ENCODE measurements around the gene WDR91.
"Not testable (repeated sequence)": the region's sequence is repeated elsewhere in the genome, so short reads cannot be mapped to it uniquely, and the experiment has no call there.

Gene WDR91

DNA sequence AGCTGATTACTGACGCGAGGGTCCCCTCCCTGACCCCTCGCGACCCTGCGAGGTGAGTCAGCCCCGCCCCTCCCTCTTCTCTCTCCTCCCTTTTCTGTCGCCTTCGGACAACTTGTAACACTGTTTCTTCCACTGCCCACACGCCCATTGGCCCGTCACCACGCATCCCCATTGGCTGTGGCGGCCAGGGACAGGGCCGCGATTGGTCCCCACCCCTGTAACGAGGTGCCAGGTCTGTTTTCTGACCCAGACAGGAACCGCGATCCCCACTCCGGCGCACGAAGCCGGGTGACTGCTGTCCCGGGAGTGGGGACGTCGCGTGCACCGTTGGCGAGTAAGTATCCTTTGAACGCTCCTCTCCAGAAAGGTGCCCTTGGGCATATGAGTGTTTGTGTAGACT lies 22.2 kb upstream of the WDR91 start, which contains the start of gene STRA8:
TSS of gene STRA8 (plus strand) at position 269 of the 400 bp plus-strand sequence. CDS start 6,687 bp downstream, outside the sequence.
- no peak for DNase-seq

DNA sequence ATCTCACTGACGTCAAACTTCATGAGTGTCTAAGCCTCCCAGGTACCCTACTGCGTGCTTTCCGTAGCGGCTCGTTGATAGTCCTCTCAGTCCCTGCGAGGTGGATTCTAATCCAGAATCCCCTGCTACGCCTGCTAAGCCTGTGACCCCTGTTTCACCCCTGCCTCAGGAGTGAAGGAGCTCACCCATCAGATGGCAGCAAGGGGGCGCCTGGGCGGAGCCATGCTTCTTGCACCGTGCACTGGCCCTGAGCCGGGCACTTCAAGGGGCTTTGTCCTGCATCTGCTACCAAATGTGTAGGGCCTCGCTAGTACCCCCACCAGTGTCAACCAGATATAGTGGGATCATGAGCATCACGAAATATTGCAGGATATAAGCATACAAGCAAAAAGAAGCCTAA lies 21.4 kb upstream of the WDR91 start:
- DNase-seq: no peak

DNA sequence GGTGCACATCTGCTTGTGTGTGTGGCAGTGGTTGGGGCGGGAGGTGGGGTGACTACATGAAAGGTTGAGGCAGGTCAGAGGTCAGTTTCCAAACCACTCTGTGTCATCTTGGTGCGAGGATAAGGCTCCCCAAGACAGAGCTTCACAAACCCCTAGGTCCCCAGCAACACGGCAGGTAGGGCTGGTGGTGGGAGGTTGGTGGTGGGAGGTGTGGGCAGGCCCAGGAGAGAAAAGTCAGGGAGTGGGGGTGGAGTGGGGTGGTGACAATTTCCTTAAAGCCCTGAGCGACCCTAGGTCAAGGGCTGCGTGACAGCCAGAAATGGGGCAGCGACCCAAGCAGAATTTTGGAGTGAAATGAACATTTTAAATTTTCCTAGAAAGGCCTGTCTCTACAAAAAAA lies 20.8 kb upstream of the WDR91 start:
- DNase-seq: no peak

DNA sequence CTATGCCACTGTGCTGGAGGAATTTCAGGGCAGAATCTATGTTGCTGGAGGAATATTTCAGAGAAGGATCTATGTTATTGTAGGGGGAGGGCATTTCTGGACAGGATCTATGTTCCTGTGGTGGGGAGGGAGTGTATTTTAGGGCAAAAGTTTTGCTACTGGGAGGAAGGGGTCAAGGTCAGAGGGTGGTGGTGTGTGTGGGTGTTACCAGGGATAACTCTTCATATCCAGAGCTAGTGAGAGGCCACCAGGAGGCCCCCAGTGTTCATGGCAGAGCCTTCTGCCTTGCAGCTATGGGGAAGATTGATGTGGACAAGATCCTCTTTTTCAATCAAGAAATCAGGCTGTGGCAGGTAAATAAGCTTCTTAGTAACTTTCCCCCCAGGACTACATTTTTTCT lies 20.4 kb upstream of the WDR91 start:
- DNase-seq: no peak

DNA sequence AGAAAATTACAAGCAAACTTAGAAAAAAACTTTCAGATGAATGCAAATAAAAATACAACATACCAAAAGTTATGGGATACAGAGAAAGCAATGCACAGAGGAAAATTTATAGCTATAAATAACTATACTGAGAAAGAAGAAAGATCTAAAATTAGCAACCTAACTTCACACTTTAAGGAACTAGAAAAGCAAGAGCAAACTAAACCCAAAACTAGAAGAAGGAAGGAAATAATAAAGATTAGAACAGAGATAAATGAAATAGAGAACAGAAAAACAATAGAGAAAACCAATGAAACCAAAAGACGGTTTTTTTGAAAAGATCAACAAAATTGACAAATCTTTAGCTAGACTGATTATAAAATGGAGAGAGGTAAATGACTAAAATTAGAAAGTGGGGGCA lies 12.7 kb upstream of the WDR91 start:
- DNase-seq: no peak

DNA sequence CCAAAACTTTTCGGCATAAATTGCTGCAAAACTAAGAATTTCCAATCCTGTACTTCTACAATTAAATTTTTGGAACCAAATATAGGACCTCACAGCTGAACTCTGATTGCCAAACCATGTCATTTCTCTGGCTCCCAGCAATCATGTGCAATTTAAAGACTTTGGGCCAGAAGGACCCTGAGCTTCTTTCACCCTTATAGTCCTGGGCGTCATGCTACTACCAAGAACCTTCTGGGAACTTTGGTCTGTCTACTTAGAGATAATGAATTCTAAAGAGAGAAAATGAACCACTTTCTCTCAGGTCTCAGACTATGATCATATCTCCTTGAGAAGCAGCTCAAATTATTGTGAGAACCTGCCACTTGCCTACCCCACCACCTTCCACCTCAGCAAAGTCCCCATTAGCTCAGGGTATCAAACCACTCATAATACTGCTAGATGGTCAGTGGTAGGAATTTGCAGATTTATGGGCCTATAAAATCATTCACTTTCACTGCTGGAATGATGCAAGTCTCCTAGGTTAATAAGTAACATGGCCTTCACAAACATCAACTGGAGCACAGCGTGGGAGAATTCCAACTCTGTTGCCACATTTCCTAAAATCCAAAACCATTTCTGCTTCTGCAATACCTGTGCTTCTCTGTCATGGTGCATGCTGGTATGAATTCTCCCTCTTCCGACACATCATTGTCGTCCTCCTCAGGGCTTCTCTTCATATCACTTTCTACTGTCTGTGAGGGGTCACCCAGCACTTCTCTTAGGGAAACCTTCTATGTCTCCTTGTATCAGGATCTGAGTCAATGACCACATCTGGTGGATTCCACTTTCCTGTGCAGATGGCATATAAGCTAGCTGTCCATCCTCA lies 6.6 kb upstream of the WDR91 start:
- DNase-seq: no peak

DNA sequence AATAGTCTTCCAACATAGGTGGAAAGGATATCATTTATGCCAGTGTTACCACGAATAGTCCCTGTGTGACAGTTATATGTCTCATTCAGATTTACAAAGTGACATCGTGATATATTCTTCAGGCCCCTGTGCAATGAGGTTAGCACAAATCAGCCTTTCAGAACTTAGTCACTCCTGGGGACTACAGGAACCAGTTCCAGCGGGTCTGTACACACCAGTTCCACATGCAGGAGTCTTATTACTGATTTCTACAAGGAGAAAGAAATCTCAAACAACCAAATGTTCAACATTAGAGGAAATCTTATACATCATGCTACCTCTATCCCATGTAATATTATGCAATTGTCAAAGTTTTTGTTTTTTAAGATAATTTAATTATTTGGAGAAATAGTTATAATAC lies 4.4 kb upstream of the WDR91 start:
- DNase-seq: no peak

DNA sequence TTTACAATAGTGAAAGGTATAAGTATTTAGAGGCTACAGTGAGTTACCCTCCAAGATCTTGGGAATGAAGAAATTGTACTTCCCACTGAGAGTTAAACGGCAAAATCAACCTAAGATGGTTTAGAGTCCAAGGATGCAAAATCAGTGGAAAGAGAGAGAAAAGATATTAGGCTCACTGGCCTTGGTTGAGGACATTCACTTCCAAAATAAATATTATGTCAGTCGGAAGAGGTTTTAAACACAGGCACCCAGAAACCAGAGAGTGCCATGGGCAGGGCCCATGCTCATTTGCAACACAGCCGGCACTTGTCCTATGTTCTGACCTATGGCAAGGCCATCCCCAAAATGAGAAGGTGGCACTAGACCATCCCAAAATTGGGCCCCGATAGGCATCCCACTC lies 3.9 kb upstream of the WDR91 start:
- no peak for DNase-seq

DNA sequence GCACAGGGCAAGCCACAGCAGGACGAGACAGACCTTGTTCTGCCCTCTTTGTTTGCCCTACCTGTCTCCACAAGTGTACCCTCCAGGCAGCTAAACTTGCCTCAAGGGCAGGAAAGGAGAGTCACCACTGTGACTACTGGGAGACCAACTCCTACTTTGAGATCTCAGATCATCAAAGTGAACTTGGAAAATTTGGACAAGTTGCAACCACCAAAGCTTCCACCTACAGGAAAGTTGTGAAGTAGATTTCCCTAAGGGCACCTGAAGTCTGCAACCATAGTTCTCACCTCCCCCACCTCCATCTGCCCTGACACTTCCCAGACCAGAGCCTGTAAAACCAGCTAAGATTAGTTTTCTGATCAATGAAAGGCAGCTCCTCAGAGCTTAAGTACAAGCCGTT lies 2.5 kb upstream of the WDR91 start:
- no peak for DNase-seq

DNA sequence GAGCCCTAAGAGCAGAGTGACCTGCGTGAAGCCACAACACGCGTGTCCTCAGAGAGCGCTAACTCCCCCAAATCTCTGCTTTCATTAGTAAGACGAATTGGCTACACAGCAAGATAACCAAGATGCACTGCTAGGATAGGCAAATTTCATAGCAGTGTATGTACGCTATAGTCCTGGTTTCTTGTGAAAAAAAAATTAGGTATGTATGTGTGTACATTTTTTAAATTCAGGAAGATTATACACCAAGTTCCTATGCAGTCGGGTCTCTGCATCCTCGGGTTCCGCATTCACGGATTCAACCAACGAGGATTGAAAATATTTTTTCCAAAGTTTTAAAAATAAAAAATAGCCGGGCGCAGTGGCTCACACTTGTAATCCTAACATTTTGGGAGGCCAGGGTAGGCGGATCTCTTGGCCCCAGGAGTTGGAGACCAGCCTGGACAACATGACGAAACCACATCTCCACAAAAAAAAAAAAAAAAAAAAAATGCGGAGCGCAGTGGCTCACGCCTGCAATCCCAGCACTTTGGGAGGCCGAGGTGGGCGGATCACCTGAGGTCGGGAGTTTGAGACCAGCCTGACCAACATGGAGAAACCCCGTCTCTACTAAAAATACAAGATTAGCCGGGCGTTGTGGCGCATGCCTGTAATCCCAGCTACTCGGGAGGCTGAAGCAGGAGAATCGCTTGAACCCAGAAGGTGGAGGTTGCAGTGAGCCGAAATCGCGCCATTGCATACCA lies 790 bp upstream of the WDR91 start:
- DNase-seq: not testable (repeated sequence)

DNA sequence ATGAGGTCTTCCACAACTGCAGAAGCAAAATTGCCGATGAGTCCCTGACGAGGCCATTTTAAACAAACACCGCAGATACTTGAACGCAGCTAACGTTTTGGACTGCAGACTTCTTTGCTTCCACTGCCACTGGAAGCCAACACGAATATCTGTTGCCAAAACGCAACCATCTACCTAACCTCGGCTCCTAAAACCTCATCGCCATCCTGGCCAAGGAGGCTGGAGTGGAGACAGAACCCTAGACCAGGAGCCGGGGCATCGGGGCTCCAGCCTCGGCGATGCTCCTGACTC lies 493 bp downstream of the WDR91 start:
- DNase-seq: no peak

DNA sequence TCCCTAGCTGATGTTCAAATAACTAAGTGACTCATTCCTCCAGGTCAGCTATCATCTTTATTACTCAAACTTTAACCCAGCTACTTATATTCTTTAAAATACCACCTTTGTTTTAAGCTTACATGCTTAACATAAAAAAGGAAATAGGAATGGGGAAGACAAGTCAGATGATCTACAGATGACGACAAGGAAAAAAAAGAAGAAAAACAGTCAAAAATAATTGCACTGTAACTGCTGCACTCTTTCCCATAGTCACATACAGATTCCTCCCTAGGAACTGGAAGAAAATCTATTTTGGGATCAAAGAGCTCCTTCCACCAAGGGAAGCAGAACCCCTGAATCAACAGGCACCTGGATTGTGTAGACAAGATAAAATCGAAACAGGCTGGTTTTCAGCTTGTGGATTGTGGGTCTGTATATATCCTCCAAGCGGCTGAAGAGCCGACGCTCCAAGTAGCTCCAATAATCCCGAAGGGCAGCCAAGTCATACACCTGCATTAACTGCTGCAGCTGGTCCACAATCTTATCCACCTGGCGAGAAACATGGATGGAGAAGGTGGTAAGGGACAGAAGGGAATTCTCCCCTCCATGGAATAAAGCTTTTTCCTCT lies 2.0 kb downstream of the WDR91 start:
- no peak for DNase-seq

DNA sequence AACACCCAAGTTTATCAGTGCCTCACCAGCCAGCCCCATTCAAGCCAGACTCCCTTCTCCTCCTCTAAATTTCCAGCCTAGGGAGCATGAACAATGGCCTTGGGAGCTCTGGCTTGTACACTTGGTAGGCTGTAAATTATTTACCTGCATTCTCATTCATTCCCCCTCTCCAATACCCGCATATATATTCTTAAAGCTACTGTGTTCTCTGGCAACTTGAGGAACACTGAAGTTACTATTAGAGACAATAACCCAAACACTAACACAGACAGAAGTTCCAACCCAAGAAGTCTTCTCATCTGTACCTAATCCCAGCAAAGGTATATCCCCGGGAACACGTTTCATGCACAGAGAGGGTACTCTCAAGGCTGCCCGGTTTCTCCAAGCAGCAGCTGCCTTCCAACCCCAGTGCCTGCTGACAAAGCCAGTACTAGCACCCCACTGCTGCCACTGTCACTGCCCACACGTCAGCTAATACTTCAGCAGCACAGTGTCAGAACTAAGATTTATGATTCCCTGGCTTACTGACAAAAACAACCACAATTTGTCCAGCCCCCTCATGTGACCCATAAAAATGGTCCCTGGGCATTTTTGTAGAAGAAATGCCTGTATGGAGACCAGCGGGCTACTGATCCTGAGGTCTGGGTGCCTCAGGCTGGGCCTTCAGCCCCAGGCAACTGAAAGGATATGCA lies 3.1 kb downstream of the WDR91 start:
- DNase-seq: no peak

DNA sequence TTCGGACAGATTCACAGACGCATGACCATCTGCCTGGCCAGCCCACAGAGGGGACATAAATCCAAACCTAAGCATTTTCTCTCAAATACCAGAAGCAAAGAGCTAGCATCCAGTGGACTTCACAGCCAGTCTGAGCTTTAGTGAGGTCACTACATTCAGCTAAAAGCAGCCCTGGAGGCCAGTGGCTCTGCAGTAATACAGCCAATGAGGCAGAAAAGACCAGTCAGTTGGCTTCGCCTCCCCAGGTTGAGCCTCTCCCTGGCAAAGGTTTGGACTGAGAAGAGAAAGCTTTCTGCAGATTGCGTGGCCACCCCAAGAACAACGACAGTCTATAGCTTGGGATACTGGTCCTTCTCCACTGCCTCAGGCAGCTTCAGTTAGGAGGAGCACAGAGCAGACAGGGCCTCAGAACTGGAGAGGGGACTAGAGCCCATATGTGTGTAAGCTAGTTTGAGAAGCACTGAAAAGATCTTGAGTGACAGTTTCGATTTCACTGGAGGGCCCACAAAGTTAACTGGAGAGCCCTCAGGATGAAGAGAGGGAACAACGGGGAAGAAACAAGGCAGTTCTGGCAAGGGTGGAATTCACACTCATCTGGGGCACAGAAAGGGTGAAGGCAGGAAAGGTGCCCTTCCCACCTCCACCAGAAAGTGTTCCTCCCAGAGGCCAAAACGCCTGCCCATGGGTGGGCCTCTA lies 3.8 kb downstream of the WDR91 start:
- no peak for DNase-seq

DNA sequence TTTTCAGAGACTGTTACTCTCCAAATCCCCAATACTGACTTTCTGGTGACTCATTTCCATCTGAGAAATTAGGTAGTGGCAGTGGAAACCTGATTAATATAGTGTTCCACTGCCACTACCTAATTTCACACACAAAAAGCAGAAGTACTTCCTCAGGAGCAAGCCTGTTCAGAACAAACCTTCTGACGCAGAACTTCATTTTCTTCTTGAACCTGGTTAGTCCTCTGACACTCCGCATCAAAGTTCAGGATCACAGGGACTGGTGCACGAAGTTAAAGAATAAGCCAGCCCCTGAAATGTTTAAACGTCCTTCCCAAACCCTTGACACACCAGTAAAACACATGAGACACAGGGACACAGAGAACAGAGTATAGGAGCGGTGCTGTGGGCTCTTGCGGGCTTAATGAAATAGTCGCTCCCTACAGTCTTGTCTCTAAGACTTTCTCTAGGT lies 4.4 kb downstream of the WDR91 start:
- DNase-seq: no peak

DNA sequence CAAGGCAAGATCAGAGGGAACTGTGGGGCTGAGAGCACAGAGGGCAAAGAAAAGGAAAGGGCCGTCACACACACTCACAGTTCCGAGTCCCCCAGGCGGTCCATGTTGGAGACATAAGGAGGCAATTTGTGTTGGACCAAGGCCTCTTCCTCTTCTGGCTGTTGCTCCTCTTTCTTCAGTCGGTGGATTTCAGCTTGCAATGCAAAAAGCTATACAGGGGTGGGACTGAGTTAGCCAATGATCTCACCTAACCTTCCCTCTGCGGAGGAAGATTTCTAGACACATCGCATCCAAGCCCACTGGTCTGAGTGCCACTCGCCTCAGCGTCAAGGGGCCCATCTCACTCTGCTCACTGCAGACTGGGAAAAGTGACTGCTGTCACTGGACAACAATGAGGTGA lies 5.5 kb downstream of the WDR91 start:
- no peak for DNase-seq

DNA sequence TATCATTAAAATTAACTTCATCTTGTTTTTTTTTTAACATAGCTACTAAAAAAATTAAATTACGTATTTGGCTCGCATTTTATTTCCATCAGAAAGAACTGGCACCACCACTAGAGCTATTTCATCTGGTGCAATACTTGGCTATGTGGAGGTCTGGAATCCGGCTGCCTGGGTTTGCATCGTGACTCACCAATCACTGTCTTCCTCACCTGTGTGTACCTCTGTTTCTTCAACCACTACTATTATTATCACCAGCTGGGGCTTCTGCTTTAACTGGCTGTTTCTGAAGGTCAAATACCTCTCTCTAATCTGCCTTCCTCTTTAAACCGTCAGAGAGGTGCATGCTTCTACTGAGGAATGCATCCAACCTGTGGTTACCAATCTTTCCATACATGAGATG lies 6.5 kb downstream of the WDR91 start:
- no peak for DNase-seq

DNA sequence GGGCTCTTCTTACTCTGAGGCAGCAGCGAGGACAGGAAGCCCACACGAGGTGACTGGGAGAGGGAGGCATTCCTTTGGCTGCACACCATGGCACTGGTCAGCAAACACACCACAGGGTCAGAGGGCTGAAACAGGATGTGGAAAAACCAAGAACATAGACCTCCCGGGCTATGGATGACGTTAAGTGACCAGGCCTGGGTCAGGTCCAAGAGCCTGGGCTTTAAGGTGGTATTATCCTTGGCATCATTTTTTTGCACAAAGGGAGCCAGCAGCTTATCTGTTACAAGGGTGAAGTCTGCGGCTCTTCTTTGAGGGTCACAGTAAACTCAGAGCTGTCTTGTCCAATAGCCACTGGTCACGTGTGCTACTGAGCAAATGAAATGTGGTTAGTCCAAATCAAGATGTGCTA lies 7.0 kb downstream of the WDR91 start:
- DNase-seq: no peak

DNA sequence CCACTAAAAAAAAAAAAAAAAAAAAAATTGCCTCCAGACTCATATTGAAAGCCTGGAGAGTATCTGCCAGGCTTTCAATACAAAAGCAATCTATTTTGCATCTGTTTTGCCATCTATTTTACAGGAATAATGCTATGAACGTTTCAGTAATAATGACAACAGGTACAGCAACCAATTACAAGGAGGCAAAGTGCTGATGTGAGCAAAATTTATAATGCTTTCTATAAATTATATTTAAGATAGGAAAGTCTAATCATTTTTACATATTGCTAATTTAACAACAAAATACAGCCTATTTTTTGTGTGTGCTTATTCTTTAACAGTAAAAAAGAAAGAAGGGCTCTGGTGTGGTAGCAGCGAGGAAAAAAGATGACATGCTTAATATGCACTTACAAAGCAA lies 10.0 kb downstream of the WDR91 start:
- DNase-seq: no peak

DNA sequence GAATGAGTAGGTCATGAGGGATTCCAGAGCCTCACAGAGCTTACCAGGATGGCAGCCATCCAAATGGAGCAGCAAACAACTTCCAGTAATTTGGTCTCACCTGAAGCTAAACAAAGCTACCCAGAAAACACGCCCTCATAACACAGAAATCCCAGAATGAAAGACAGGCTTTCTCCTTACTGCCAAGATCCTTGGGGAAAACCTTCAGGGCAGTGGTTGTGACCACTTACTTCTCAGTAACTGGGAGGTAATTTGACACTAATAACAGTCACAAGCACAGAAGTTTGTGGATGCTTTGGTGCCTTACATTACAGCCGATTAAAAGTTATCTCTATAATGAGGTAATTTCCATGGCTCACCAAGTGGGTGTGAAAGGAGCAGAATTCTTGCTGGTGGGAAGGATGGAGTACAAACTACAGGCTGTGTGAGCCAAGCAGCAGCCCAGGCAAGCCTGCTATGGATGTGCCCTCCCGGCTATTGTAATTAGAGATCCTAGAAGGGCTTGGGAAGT lies 10.4 kb downstream of the WDR91 start:
- no peak for DNase-seq

DNA sequence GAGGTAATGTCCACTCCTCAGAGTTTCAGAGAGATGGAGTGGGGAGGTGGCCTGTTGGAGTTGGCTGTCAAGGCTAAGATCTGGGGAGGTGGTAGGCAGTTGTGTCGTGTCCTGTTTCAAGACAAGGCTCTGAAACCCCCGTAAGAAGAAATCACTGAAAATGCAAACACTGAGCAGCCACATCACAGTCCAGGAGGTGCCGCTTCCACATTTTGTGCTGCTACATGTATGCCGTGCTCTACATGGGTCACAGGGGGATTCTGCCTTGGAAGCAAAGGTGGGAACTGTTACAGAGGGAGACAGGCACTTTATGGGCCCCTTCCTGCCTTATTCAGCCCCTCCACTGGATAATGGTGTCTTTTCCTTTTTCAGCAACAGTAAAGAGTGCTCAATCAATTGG lies 11.9 kb downstream of the WDR91 start:
- no peak for DNase-seq

DNA sequence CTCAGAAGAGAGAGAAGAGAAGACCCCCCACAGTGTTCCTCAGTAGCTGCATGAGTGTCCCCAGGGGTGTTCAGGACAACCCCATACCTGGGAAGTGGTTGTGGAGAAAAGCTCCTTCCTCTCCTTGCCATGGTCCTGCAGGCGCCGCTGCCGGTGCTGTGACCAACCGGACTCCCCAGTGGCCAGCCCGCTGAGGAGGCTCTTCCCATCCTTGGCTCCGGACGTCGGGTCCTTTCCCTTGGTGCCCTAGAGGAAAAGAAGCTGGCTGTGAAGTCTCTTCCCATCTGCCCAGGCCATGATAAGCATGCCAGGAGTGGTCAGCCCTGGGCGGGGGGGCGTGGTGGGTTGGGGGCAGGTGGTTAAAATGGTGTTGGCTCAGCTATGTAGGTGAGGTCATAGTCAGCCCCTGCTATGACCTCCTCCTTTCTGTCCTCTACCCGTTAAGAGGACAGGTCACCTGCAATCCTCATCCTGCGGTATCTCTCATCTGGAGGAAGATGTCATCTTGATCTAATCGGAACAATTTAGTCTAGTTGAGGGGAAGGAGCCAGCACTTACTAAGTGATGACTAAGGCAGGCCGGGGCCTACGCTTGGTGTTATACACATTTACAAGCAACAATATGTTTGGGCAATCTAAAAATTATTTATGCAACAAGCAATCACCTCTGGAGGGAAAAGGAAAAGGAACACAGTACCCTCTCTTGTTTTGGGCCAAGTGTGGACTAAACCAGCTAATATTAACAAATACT lies 13.2 kb downstream of the WDR91 start:
- DNase-seq: no peak
